SK-N-SH treated with all-trans-retinoic acid at 6 μM for 48 hours (cell line): ENCODE measurements around the gene LRRC10B.

Experiments used
- CSDC2 ChIP-seq: fragments of 250-450 bp; sonication (Bioruptor Pico); IDR thresholded peaks from 2 replicates; pipeline ENCODE4 v1.5.0; 2020; ENCODE audit warnings: mild to moderate bottlenecking, moderate library complexity
- PATZ1 ChIP-seq: fragments of 250-450 bp; sonication (Bioruptor Pico); IDR thresholded peaks from 2 replicates; pipeline ENCODE4 v1.8.0; 2020; ENCODE audit warnings: mild to moderate bottlenecking, moderate library complexity, borderline replicate concordance
- RARB ChIP-seq: fragments of 250-450 bp; sonication (Bioruptor Pico); IDR thresholded peaks from 2 replicates; pipeline ENCODE4 v1.8.0; 2021; ENCODE audit warnings: mild to moderate bottlenecking, moderate library complexity
- SNAI2 ChIP-seq: fragments of 250-450 bp; sonication (Bioruptor Pico); IDR thresholded peaks from 2 replicates; pipeline ENCODE4 v1.5.0; 2020; ENCODE audit warnings: mild to moderate bottlenecking, moderate library complexity
- ZC3H10 ChIP-seq: fragments of 250-450 bp; sonication (Bioruptor Pico); IDR thresholded peaks from 2 replicates; pipeline ENCODE4 v1.5.1; 2021; ENCODE audit warnings: mild to moderate bottlenecking, moderate library complexity
- ZFP3 ChIP-seq: fragments of 250-450 bp; sonication (Bioruptor Pico); IDR thresholded peaks from 2 replicates; pipeline ENCODE4 v1.5.0; 2020; ENCODE audit warnings: mild to moderate bottlenecking, moderate library complexity
- ZFP30 ChIP-seq: fragments of 450-650 bp; formaldehyde crosslinking; IDR thresholded peaks from 2 replicates; pipeline ENCODE4 v1.5.0; 2022; ENCODE audit warnings: mild to moderate bottlenecking, moderate library complexity
- ZNF565 ChIP-seq: fragments of 450-650 bp; formaldehyde crosslinking; conservative IDR thresholded peaks from 2 replicates; pipeline ENCODE4 v1.5.0; 2020; ENCODE audit warnings: low read depth, mild to moderate bottlenecking, moderate library complexity
- TF ChIP-seq, protein P1 (sequence below): fragments of 250-450 bp; sonication (Bioruptor Pico); IDR thresholded peaks from 2 replicates; pipeline ENCODE4 v1.5.1; 2020; ENCODE audit warnings: low read depth, mild to moderate bottlenecking, moderate library complexity
- TF ChIP-seq, protein P2 (sequence below): fragments of 250-450 bp; sonication (Bioruptor Pico); IDR thresholded peaks from 2 replicates; pipeline ENCODE4 v1.8.0; 2021; ENCODE audit warnings: low read depth, mild to moderate bottlenecking, moderate library complexity, borderline replicate concordance
- TF ChIP-seq, protein P3 (sequence below): fragments of 250-450 bp; sonication (Bioruptor Pico); IDR thresholded peaks from 2 replicates; pipeline ENCODE4 v1.5.0; 2020; ENCODE audit warnings: mild to moderate bottlenecking, moderate library complexity

GRCh38 chr11:61529537-61530225 is 21.1 kb downstream of the LRRC10B start:
- TF ChIP-seq SNAI2 (CRISPR knock-in tag) = no peak
- TF ChIP-seq ZC3H10 (CRISPR knock-in tag) = no peak
- TF ChIP-seq, protein P1, sequence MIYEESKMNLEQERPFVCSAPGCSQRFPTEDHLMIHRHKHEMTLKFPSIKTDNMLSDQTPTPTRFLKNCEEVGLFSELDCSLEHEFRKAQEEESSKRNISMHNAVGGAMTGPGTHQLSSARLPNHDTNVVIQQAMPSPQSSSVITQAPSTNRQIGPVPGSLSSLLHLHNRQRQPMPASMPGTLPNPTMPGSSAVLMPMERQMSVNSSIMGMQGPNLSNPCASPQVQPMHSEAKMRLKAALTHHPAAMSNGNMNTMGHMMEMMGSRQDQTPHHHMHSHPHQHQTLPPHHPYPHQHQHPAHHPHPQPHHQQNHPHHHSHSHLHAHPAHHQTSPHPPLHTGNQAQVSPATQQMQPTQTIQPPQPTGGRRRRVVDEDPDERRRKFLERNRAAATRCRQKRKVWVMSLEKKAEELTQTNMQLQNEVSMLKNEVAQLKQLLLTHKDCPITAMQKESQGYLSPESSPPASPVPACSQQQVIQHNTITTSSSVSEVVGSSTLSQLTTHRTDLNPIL (CRISPR knock-in tag) = no peak
- TF ChIP-seq RARB (CRISPR knock-in tag) = no peak
- TF ChIP-seq CSDC2 (CRISPR knock-in tag) = no peak
- TF ChIP-seq ZFP3 (CRISPR knock-in tag) = no peak
- no peak for TF ChIP-seq ZNF565 (CRISPR knock-in tag)
- TF ChIP-seq, protein P2, sequence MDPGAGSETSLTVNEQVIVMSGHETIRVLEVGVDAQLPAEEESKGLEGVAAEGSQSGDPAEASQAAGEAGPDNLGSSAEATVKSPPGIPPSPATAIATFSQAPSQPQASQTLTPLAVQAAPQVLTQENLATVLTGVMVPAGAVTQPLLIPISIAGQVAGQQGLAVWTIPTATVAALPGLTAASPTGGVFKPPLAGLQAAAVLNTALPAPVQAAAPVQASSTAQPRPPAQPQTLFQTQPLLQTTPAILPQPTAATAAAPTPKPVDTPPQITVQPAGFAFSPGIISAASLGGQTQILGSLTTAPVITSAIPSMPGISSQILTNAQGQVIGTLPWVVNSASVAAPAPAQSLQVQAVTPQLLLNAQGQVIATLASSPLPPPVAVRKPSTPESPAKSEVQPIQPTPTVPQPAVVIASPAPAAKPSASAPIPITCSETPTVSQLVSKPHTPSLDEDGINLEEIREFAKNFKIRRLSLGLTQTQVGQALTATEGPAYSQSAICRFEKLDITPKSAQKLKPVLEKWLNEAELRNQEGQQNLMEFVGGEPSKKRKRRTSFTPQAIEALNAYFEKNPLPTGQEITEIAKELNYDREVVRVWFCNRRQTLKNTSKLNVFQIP (CRISPR knock-in tag) = no peak
- no peak for TF ChIP-seq PATZ1 (CRISPR knock-in tag)
- TF ChIP-seq ZFP30 (CRISPR knock-in tag) = no peak
- TF ChIP-seq, protein P3, sequence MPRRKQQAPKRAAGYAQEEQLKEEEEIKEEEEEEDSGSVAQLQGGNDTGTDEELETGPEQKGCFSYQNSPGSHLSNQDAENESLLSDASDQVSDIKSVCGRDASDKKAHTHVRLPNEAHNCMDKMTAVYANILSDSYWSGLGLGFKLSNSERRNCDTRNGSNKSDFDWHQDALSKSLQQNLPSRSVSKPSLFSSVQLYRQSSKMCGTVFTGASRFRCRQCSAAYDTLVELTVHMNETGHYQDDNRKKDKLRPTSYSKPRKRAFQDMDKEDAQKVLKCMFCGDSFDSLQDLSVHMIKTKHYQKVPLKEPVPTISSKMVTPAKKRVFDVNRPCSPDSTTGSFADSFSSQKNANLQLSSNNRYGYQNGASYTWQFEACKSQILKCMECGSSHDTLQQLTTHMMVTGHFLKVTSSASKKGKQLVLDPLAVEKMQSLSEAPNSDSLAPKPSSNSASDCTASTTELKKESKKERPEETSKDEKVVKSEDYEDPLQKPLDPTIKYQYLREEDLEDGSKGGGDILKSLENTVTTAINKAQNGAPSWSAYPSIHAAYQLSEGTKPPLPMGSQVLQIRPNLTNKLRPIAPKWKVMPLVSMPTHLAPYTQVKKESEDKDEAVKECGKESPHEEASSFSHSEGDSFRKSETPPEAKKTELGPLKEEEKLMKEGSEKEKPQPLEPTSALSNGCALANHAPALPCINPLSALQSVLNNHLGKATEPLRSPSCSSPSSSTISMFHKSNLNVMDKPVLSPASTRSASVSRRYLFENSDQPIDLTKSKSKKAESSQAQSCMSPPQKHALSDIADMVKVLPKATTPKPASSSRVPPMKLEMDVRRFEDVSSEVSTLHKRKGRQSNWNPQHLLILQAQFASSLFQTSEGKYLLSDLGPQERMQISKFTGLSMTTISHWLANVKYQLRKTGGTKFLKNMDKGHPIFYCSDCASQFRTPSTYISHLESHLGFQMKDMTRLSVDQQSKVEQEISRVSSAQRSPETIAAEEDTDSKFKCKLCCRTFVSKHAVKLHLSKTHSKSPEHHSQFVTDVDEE (CRISPR knock-in tag) = no peak
